HG03097 (cell line): Measurements from ENCODE around the gene ASCC1.
A peak's percentile ranks its signal among the peaks of the same experiment; 100 is the strongest.

Source experiments
- ATAC-seq: cut with Tn5 transposase; IDR thresholded peaks from one replicate; pipeline ENCODE4 v1.9.1; 2021; ENCODE audit not compliant: unreplicated experiment, low FRiP score

The ASCC1 gene

GRCh38 chr10:72056113-72056512 lies 160.0 kb downstream of the ASCC1 start:
- no peak for ATAC-seq

GRCh38 chr10:72053690-72054089 lies 162.4 kb downstream of the ASCC1 start:
- no peak for ATAC-seq

GRCh38 chr10:72050873-72051272 lies 165.2 kb downstream of the ASCC1 start:
- no peak for ATAC-seq

GRCh38 chr10:72049969-72050781 lies 165.9 kb downstream of the ASCC1 start:
- ATAC-seq = no peak

GRCh38 chr10:72049472-72049871 lies 166.6 kb downstream of the ASCC1 start:
- ATAC-seq = no peak

- ATAC-seq = peak; percentile 59
Observed at GRCh38 chr10:72048450-72049124, 167.5 kb downstream of the ASCC1 start.
